ENCODE data around the gene C2CD2L.
"Not testable (repeated sequence)": the region's sequence is repeated elsewhere in the genome, so short reads cannot be mapped to it uniquely, and the experiment has no call there.

Gene C2CD2L

DNA sequence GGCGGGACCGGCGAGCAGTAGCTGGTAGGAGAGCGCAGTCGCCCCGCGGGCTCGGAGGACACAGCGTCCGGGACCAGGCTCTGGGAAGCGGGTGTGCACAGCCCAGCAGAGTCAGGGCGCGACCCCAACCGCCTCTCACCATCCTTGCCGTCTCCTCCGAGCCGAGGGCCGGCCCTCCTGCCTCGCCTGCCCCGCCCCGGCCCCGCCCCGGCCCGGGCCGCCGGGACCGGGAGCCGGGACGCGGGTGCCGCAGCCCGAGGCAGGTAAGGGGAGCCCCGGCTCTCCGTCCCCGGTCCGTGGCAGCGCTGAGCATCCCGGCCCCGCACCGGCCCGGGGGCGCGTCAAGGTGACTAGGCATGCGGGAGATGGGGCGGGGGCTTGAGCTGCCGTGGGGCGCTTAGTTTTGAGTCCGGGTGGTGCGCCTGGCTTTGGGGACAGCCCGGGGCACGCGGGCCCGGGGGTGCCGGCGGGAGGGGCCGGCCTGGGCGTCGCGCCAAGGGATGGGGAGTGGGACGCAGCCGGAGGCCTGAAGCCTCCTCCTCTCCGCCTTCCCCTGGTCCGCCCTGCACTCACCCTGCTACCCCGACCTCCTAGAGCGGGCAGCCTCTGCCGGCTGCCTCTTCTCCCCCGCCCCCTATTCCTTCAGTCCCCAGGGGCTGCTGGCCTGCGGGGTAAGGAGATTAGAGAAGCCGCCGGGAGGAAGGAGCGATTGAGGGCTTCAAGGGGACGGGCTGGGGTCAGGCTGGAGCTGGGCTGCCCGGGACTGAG, 42.1 kb downstream of the C2CD2L start, which contains the start of gene ABCG4:
TSS of gene ABCG4 (plus strand) at position 35 of the 768 bp plus-strand sequence. CDS start 914 bp downstream, outside the sequence.
- in situ Hi-C loops (cut with MboI; ENCODE audit: low sequenced_read_pairs) = no loop called here

DNA sequence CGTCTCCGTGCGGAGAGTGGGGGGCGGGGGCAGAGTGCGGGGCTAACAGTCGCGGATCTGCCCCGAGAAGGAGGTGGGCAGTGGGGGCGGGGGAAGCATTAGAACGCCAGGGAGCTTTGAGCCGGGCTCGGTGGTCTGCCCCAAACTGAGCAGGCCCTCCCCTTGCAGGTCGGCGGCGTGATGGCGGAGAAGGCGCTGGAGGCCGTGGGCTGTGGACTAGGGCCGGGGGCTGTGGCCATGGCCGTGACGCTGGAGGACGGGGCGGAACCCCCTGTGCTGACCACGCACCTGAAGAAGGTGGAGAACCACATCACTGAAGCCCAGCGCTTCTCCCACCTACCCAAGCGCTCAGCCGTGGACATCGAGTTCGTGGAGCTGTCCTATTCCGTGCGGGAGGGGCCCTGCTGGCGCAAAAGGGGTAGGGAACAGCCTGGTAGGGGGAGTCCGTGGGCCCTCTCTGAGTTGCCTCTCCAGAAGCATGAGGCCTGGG, 42.7 kb downstream of the C2CD2L start:
- in situ Hi-C loops (cut with MboI; ENCODE audit: low sequenced_read_pairs) = no loop called here

GRCh38 chr11:119152043-119152442, 44.9 kb downstream of the C2CD2L start:
- in situ Hi-C loops (cut with MboI; ENCODE audit: low sequenced_read_pairs) = no loop called here

GRCh38 chr11:119152604-119153003, 45.5 kb downstream of the C2CD2L start:
- in situ Hi-C loops (cut with MboI; ENCODE audit: low sequenced_read_pairs) = no loop called here

DNA sequence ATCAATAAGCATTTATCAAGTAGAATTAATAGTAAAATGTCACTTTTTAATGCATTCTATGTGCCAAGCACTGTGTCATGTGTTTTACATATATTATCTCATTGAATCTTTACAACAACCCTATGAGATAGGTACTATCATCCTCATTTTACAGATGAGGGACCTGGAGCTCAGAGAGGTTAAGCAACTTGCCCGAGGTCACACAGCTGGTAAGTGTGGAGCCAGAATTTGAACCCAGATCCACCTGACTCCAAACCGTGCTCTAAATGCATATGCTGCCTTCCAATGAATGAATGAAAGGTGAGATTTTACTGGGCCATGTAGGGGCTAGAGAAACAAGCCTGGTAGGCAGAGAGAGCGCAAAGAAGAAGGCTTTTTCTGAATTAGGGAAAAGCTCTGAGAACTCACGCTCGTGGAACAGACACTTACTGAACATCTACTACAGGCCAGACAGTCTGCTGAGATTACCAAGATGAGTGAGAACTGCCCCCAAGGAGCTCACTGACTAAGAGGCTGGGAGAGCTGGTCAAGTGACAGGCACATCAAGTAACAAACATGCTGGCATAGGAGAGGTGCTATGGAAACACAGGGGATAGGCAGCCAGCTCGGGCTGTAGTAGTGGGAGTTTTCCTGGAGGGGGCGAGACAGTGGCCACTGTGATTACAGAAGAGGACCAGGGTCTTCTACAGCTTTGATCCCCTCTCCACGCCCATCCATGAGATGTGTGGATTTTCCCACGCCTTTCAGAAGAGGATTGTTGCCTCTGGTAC, 46.1 kb downstream of the C2CD2L start:
- in situ Hi-C loops (cut with MboI; ENCODE audit: low sequenced_read_pairs) = no loop called here

DNA sequence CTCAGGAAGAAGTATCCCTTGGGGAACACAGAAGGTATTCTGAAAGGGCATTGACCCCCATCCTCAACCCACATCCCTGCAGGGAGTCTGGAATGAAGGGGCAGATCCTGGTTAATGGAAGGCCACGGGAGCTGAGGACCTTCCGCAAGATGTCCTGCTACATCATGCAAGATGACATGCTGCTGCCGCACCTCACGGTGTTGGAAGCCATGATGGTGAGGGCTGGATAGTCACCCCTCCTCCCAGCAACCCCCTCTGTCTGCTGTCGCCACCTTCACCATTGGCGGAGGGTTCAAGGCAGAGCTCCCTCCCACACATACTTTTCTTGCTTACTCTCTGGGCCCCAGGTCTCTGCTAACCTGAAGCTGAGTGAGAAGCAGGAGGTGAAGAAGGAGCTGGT, 47.0 kb downstream of the C2CD2L start:
- in situ Hi-C loops (cut with MboI; ENCODE audit: low sequenced_read_pairs) = no loop called here

GRCh38 chr11:119155733-119156492, 48.8 kb downstream of the C2CD2L start:
- in situ Hi-C loops (cut with MboI; ENCODE audit: low sequenced_read_pairs) = no loop called here

- in situ Hi-C loops (cut with MboI; ENCODE audit: low sequenced_read_pairs) = no loop called here
Measured at GRCh38 chr11:119156496-119156895, 49.4 kb downstream of the C2CD2L start.

DNA sequence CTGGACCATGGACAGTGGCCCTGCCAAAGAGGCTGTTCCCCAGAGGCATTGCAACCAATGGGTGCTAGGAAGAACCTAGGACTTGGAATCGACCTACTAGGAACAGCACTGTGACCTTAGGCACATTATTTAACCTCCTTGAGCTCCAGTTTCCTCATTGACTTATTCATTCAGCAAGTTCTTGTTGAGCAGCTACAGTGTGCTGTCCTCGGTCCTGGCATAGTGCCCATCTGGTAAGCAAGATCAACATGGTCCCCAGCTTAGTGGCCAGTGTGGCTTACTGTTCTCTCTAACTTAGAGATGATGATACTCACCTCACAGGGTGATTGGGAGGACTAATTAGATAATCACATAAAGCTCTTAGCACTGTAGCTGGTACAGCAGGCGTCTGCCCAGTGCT, 49.9 kb downstream of the C2CD2L start:
- in situ Hi-C loops (cut with MboI; ENCODE audit: low sequenced_read_pairs) = no loop called here

DNA sequence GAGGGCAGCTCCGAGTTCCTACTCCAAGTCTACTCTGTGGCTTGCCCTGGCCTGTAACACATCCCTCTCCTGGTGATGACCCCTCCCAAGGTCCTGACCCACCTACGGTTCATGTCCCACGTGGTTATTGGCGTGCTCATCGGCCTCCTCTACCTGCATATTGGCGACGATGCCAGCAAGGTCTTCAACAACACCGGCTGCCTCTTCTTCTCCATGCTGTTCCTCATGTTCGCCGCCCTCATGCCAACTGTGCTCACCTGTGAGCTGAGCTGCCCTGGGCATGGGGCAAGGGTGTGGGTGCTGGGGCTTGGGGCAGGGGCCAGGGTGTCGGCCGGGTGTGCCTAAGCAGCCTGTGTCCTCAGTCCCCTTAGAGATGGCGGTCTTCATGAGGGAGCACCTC, 51.3 kb downstream of the C2CD2L start:
- in situ Hi-C loops (cut with MboI; ENCODE audit: low sequenced_read_pairs) = no loop called here

DNA sequence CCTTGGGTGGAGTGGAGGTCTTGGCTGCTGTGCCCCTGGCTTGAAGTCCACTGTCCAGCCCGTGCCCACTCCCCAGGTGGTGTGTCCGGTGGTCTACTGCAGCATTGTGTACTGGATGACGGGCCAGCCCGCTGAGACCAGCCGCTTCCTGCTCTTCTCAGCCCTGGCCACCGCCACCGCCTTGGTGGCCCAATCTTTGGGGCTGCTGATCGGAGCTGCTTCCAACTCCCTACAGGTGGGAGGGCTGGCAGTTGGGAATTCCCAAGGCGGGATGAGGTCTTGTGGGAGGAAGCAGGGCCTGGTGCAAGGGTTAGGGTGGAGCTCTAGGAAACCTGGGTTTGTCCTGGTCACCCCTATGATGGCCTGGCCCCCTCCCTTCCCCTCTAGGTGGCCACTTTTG, 53.0 kb downstream of the C2CD2L start:
- in situ Hi-C loops (cut with MboI; ENCODE audit: low sequenced_read_pairs) = no loop called here

GRCh38 chr11:119161871-119162270, 54.7 kb downstream of the C2CD2L start:
- in situ Hi-C loops (cut with MboI; ENCODE audit: low sequenced_read_pairs) = no loop called here

GRCh38 chr11:119166368-119167076, 59.4 kb downstream of the C2CD2L start:
- in situ Hi-C loops (cut with MboI; ENCODE audit: low sequenced_read_pairs) = no loop called here

DNA sequence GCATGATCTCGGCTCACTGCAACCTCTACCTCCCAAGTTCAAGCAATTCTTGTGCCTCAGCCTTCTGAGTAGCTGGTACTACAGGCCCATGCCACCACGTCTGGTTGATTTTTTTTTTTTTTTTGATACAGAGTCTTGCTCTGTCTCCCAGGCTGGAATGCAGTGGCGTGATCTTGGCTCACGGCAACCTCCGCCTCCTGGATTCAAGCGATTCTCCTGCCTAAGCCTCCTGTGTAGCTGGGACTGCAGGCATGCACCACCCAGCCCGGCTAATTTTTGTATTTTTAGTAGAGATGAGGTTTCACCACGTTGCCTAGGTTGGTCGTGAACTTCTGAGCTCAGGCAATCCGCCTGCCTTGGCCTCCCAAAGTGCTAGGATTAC, 59.9 kb downstream of the C2CD2L start:
- in situ Hi-C loops (cut with MboI; ENCODE audit: low sequenced_read_pairs) = not testable (repeated sequence)

DNA sequence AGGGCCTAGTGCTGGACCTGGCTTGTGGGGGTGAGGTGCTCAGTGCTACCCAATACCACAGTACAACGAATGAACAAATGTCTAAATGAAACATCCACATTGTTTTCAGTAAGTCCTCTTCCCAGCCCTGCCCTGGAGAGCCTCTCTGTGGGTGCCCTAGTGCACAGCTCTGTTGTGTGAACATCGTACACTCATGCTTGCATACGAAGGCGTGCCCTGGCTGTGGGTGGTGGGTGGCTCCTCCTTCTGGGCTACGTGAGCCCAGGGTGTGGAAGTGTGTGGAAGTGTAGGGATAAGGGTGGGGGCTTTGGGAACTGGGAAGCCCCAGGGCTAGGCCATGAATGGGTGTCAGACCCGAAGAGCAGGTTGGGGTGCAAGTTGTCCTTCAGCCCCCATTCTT, 60.8 kb downstream of the C2CD2L start:
- in situ Hi-C loops (cut with MboI; ENCODE audit: low sequenced_read_pairs) = no loop called here

All from HL-60/S4 (cell line).